HL-60 (cell line): ENCODE data around the gene EFNA5.

Source experiments
- GABPA ChIP-seq: IDR thresholded peaks from 2 replicates; pipeline ENCODE4 v1.6.1; 2012; ENCODE audit warnings: low read depth
- POLR2AphosphoS5 ChIP-seq: IDR thresholded peaks from 2 replicates; pipeline ENCODE4 v1.6.1; 2012; ENCODE audit warnings: low read depth
- SPI1 ChIP-seq: IDR thresholded peaks from 2 replicates; pipeline ENCODE4 v1.6.1; 2012; ENCODE audit warnings: low read depth, mild to moderate bottlenecking, borderline replicate concordance
- TF ChIP-seq, protein P1 (sequence below): IDR thresholded peaks from one replicate; pipeline ENCODE4 v1.5.1; 2011; ENCODE audit warnings: low read length, control low read depth, inconsistent platforms; ENCODE audit not compliant: insufficient read depth
- TF ChIP-seq, protein P2 (sequence below): IDR thresholded peaks from 2 replicates; pipeline ENCODE4 v1.6.1; 2012; ENCODE audit warnings: low read depth; ENCODE audit not compliant: insufficient replicate concordance

DNA sequence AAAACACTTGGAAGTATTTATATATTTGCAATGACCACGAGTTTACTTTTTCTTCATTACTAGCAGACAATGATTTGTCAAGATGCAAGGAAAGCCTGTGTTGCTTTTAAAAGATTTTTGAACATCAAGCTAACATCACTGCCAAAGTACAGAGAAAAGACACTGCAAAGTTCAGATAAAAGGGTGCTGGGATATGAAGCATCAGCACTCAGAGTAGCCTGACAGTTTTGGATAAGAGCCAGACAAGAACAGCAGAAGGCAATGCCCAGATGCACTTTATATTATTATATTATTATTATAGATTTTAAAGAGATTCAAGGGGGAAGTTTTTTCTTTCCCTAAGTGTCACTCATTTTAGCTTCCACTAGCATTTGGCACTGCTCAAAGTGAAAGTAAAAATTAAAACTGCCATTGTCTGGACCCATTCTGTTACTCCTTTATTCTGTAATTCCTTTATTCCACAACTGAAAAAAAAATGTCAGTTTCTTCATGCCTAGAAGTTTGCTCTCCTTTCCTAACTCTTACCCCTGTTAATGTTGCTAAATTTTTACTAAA, 240.6 kb downstream of the EFNA5 start:
- TF ChIP-seq, protein P1, sequence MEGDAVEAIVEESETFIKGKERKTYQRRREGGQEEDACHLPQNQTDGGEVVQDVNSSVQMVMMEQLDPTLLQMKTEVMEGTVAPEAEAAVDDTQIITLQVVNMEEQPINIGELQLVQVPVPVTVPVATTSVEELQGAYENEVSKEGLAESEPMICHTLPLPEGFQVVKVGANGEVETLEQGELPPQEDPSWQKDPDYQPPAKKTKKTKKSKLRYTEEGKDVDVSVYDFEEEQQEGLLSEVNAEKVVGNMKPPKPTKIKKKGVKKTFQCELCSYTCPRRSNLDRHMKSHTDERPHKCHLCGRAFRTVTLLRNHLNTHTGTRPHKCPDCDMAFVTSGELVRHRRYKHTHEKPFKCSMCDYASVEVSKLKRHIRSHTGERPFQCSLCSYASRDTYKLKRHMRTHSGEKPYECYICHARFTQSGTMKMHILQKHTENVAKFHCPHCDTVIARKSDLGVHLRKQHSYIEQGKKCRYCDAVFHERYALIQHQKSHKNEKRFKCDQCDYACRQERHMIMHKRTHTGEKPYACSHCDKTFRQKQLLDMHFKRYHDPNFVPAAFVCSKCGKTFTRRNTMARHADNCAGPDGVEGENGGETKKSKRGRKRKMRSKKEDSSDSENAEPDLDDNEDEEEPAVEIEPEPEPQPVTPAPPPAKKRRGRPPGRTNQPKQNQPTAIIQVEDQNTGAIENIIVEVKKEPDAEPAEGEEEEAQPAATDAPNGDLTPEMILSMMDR = no peak
- TF ChIP-seq GABPA (no peak), POLR2AphosphoS5 (no peak), SPI1 (no peak)
- TF ChIP-seq, protein P2, sequence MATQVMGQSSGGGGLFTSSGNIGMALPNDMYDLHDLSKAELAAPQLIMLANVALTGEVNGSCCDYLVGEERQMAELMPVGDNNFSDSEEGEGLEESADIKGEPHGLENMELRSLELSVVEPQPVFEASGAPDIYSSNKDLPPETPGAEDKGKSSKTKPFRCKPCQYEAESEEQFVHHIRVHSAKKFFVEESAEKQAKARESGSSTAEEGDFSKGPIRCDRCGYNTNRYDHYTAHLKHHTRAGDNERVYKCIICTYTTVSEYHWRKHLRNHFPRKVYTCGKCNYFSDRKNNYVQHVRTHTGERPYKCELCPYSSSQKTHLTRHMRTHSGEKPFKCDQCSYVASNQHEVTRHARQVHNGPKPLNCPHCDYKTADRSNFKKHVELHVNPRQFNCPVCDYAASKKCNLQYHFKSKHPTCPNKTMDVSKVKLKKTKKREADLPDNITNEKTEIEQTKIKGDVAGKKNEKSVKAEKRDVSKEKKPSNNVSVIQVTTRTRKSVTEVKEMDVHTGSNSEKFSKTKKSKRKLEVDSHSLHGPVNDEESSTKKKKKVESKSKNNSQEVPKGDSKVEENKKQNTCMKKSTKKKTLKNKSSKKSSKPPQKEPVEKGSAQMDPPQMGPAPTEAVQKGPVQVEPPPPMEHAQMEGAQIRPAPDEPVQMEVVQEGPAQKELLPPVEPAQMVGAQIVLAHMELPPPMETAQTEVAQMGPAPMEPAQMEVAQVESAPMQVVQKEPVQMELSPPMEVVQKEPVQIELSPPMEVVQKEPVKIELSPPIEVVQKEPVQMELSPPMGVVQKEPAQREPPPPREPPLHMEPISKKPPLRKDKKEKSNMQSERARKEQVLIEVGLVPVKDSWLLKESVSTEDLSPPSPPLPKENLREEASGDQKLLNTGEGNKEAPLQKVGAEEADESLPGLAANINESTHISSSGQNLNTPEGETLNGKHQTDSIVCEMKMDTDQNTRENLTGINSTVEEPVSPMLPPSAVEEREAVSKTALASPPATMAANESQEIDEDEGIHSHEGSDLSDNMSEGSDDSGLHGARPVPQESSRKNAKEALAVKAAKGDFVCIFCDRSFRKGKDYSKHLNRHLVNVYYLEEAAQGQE = no peak
